Neural cell (in vitro differentiated cells): ENCODE measurements around the gene GBP2. TPM values are rescaled to one million over a fixed set of nuclear protein-coding genes. Genes with fewer than 3 reads are reported as not detected.

ENCODE experiments used
- H2AFZ ChIP-seq: fragments of 200-600, 300-800 bp; sonication (generic), shearing (Covaris generic); 2 replicates; pipeline ENCODE4 v1.6.0; 2014; ENCODE audit warnings: low read depth, mild to moderate bottlenecking, antibody characterized with exemption, low read length, moderate library complexity
- H3F3A ChIP-seq: fragments of 200-600 bp; shearing (Covaris generic); 2 replicates; pipeline ENCODE4 v1.6.1; 2016; ENCODE audit warnings: mild to moderate bottlenecking, moderate library complexity, mixed read lengths, antibody characterized with exemption, low read length; ENCODE audit not compliant: insufficient read depth, poor library complexity, severe bottlenecking
- H3K27ac ChIP-seq: fragments of 200-600, 300-800 bp; sonication (generic), shearing (Covaris generic); 2 replicates; pipeline ENCODE4 v1.5.1; 2014; ENCODE audit warnings: mild to moderate bottlenecking, low read length, moderate library complexity
- H3K27me3 ChIP-seq: fragments of 300-800, 200-600 bp; sonication (generic), shearing (Covaris generic); 2 replicates; pipeline ENCODE4 v1.6.0; 2014; ENCODE audit warnings: mild to moderate bottlenecking, low read depth, low read length, moderate library complexity; ENCODE audit not compliant: insufficient read depth
- H3K36me3 ChIP-seq: fragments of 300-800, 200-600 bp; sonication (generic), shearing (Covaris generic); 2 replicates; pipeline ENCODE4 v1.5.1; 2014; ENCODE audit warnings: mild to moderate bottlenecking, antibody characterized with exemption, low read length, moderate library complexity; ENCODE audit not compliant: insufficient read depth
- H3K4me2 ChIP-seq: fragments of 300-800, 200-600 bp; sonication (generic), shearing (Covaris generic); 2 replicates; pipeline ENCODE4 v1.6.0; 2014; ENCODE audit warnings: mild to moderate bottlenecking, low read length
- H3K4me3 ChIP-seq: fragments of 300-800, 200-600 bp; sonication (generic), shearing (Covaris generic); 2 replicates; pipeline ENCODE4 v1.5.1; 2014; ENCODE audit warnings: mild to moderate bottlenecking, low read length, moderate library complexity
- H3K79me2 ChIP-seq: fragments of 200-600 bp; shearing (Covaris generic); replicated peaks from 2 replicates; pipeline ENCODE4 v1.6.0; 2014; ENCODE audit warnings: mild to moderate bottlenecking, low read length, moderate library complexity; ENCODE audit not compliant: insufficient read depth
- H3K9ac ChIP-seq: fragments of 300-800, 200-600 bp; sonication (generic), shearing (Covaris generic); 2 replicates; pipeline ENCODE4 v1.6.1; 2016; ENCODE audit warnings: mild to moderate bottlenecking, low read length, mixed read lengths
- H3K9me2 ChIP-seq: fragments of 200-600 bp; shearing (Covaris generic); 2 replicates; pipeline ENCODE4 v1.6.1; 2016; ENCODE audit warnings: mild to moderate bottlenecking, low read length, mixed read lengths; ENCODE audit not compliant: insufficient read depth
- H3K9me3 ChIP-seq: fragments of 200-600, 300-800 bp; sonication (generic), shearing (Covaris generic); 2 replicates; pipeline ENCODE4 v1.6.1; 2016; ENCODE audit warnings: mild to moderate bottlenecking, mixed run types, low read length, moderate library complexity, mixed read lengths
- H4K20me1 ChIP-seq: fragments of 200-600 bp; shearing (Covaris generic); 2 replicates; pipeline ENCODE4 v1.6.1; 2016; ENCODE audit warnings: mild to moderate bottlenecking, mixed run types; ENCODE audit not compliant: insufficient read depth
- EP300 ChIP-seq: fragments of 450-650 bp; conservative IDR thresholded peaks from 2 replicates; pipeline ENCODE4 v1.6.1; 2014; ENCODE audit warnings: antibody characterized with exemption, mild to moderate bottlenecking, moderate library complexity; ENCODE audit not compliant: poor library complexity, severe bottlenecking
- EZH2 ChIP-seq: fragments of 200-600, 300-800 bp; shearing (Covaris generic), sonication (generic); IDR thresholded peaks from 2 replicates; pipeline ENCODE4 v1.6.1; 2014; ENCODE audit warnings: antibody characterized with exemption, low read length, borderline replicate concordance, mild to moderate bottlenecking; ENCODE audit not compliant: insufficient read depth, poor library complexity, severe bottlenecking
- MXI1 ChIP-seq: fragments of 450-650 bp; conservative IDR thresholded peaks from 2 replicates; pipeline ENCODE4 v1.6.1; 2014; ENCODE audit warnings: antibody characterized with exemption, mild to moderate bottlenecking; ENCODE audit not compliant: poor library complexity, severe bottlenecking
- POLR2AphosphoS5 ChIP-seq: IDR thresholded peaks from 2 replicates; pipeline ENCODE4 v1.6.1; 2012
- RAD21 ChIP-seq: fragments of 450-650 bp; conservative IDR thresholded peaks from 2 replicates; pipeline ENCODE4 v1.6.1; 2014; ENCODE audit warnings: antibody characterized with exemption, mild to moderate bottlenecking, moderate library complexity
- SMC3 ChIP-seq: fragments of 450-650 bp; conservative IDR thresholded peaks from 2 replicates; pipeline ENCODE4 v1.6.1; 2014; ENCODE audit warnings: antibody characterized with exemption, mild to moderate bottlenecking, moderate library complexity; ENCODE audit not compliant: poor library complexity
- TAF1 ChIP-seq: IDR thresholded peaks from 2 replicates; pipeline ENCODE4 v1.6.1; 2012; ENCODE audit warnings: low read depth
- polyA plus RNA-seq: library from polyadenylated mRNA; depleted of rRNA; stranded (reverse); fragments of >200 nt; gene quantifications from 2 replicates; pipeline ENCODE4 v1.2.3, GENCODE V29; 2014
- TF ChIP-seq, protein P1 (sequence below): IDR thresholded peaks from 2 replicates; pipeline ENCODE4 v1.6.1; 2012; ENCODE audit warnings: borderline replicate concordance
- TF ChIP-seq, protein P2 (sequence below): fragments of 450-650 bp; IDR thresholded peaks from 2 replicates; pipeline ENCODE4 v1.5.1; 2014; ENCODE audit warnings: antibody characterized with exemption, mild to moderate bottlenecking, moderate library complexity; ENCODE audit not compliant: poor library complexity, severe bottlenecking

The GBP2 gene
- polyA plus RNA-seq, 1 donor from 2014 or later: not detected

DNA sequence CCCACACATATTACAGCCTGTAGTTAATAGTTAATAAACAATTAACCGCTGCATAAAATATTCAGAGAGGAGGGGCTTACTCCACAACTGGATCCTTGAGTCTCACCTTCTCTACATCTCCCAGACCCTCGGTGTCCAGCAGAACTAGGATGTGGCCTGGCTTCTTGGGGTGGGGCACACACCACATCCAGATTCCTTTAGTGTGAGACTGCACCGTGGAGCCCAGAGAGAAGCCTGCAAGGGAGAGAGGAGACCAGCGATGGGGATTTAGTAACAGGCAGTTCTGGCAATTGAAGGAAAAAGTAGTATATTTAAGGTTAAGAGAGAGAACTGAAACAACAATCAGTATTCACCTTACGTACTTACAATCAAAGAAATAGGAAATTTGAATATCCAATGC lies 65.8 kb downstream of the GBP2 start:
- Histone ChIP-seq H3K4me2 (no peak overlapping the region), H3K4me3 (no peak overlapping the region)

More for the DNA sequence above, 65.8 kb downstream of the GBP2 start:
- Histone ChIP-seq H3K36me3 (no peaks in the 10 kb centered on the region), H3K27me3 (no peaks in the 10 kb centered on the region), H3K9me3 (no peaks in the 10 kb centered on the region), H3F3A (no peaks in the 10 kb centered on the region), H3K27ac (no peak overlapping the region), H3K9me2 (no peaks in the 10 kb centered on the region), H2AFZ (no peak overlapping the region), H3K79me2 (no peaks in the 10 kb centered on the region), H3K9ac (no peak overlapping the region), H4K20me1 (no peaks in the 10 kb centered on the region)
- TF ChIP-seq RAD21: no peak
- TF ChIP-seq, protein P1, sequence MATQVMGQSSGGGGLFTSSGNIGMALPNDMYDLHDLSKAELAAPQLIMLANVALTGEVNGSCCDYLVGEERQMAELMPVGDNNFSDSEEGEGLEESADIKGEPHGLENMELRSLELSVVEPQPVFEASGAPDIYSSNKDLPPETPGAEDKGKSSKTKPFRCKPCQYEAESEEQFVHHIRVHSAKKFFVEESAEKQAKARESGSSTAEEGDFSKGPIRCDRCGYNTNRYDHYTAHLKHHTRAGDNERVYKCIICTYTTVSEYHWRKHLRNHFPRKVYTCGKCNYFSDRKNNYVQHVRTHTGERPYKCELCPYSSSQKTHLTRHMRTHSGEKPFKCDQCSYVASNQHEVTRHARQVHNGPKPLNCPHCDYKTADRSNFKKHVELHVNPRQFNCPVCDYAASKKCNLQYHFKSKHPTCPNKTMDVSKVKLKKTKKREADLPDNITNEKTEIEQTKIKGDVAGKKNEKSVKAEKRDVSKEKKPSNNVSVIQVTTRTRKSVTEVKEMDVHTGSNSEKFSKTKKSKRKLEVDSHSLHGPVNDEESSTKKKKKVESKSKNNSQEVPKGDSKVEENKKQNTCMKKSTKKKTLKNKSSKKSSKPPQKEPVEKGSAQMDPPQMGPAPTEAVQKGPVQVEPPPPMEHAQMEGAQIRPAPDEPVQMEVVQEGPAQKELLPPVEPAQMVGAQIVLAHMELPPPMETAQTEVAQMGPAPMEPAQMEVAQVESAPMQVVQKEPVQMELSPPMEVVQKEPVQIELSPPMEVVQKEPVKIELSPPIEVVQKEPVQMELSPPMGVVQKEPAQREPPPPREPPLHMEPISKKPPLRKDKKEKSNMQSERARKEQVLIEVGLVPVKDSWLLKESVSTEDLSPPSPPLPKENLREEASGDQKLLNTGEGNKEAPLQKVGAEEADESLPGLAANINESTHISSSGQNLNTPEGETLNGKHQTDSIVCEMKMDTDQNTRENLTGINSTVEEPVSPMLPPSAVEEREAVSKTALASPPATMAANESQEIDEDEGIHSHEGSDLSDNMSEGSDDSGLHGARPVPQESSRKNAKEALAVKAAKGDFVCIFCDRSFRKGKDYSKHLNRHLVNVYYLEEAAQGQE: no peak
- no peak for TF ChIP-seq TAF1
- no peak for TF ChIP-seq MXI1
- TF ChIP-seq POLR2AphosphoS5: no peak
- no peak for TF ChIP-seq SMC3
- TF ChIP-seq, protein P2, sequence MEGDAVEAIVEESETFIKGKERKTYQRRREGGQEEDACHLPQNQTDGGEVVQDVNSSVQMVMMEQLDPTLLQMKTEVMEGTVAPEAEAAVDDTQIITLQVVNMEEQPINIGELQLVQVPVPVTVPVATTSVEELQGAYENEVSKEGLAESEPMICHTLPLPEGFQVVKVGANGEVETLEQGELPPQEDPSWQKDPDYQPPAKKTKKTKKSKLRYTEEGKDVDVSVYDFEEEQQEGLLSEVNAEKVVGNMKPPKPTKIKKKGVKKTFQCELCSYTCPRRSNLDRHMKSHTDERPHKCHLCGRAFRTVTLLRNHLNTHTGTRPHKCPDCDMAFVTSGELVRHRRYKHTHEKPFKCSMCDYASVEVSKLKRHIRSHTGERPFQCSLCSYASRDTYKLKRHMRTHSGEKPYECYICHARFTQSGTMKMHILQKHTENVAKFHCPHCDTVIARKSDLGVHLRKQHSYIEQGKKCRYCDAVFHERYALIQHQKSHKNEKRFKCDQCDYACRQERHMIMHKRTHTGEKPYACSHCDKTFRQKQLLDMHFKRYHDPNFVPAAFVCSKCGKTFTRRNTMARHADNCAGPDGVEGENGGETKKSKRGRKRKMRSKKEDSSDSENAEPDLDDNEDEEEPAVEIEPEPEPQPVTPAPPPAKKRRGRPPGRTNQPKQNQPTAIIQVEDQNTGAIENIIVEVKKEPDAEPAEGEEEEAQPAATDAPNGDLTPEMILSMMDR: no peak
- TF ChIP-seq EZH2: no peak
- TF ChIP-seq EP300: no peak

Other genes starting within 250 kb of the GBP2 start
- gene GTF2B, start 234.5 kb downstream of the GBP2 start, polyA plus RNA-seq: 129 and 142 TPM in 2 replicates
- 11.7 and 18.2 TPM in 2 replicates for gene KYAT3, start 133.5 kb downstream of the GBP2 start, polyA plus RNA-seq
- gene RBMXL1, start 133.5 kb downstream of the GBP2 start, polyA plus RNA-seq: 12.6 and 13.9 TPM in 2 replicates
- gene GBP3, start 103.2 kb downstream of the GBP2 start, polyA plus RNA-seq: not detected in 2 replicates
- gene GBP1, start 60.9 kb downstream of the GBP2 start, polyA plus RNA-seq: not detected in 2 replicates
- not detected in 2 replicates for gene GBP7, start 49.9 kb upstream of the GBP2 start, polyA plus RNA-seq
- not detected in 2 replicates for gene GBP4, start 72.8 kb upstream of the GBP2 start, polyA plus RNA-seq
- gene GBP5, start 146.7 kb upstream of the GBP2 start, polyA plus RNA-seq: not detected in 2 replicates
- not detected in 2 replicates for gene GBP6, start 237.9 kb upstream of the GBP2 start, polyA plus RNA-seq